CD1c-positive myeloid dendritic cell (primary cell): ENCODE data around the gene LMNB1.

Source experiments
- DNase-seq: peaks from one replicate; pipeline ENCODE4 v3.0.0-alpha.2; 2016; ENCODE audit errors: extremely low spot score

Gene LMNB1

DNA sequence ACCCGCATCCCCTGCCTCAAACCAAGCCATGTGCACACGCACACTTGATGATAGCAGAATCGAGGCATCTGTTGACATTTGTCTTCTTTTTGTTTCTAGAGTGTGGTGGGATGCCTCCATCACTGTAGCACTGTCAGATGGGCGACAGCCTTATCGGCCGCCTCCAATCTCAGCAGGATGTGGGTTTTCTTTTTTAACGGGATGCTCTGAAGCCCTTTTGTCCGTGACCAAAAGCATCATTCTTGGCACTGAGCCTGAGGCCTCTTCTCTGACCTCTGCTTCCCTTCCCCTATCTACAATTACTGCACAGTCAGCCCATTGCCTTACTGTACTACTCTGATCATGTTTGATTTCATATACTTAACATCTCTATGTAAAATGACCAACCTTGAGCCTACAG, 78.3 kb downstream of the LMNB1 start:
- no peak for DNase-seq

DNA sequence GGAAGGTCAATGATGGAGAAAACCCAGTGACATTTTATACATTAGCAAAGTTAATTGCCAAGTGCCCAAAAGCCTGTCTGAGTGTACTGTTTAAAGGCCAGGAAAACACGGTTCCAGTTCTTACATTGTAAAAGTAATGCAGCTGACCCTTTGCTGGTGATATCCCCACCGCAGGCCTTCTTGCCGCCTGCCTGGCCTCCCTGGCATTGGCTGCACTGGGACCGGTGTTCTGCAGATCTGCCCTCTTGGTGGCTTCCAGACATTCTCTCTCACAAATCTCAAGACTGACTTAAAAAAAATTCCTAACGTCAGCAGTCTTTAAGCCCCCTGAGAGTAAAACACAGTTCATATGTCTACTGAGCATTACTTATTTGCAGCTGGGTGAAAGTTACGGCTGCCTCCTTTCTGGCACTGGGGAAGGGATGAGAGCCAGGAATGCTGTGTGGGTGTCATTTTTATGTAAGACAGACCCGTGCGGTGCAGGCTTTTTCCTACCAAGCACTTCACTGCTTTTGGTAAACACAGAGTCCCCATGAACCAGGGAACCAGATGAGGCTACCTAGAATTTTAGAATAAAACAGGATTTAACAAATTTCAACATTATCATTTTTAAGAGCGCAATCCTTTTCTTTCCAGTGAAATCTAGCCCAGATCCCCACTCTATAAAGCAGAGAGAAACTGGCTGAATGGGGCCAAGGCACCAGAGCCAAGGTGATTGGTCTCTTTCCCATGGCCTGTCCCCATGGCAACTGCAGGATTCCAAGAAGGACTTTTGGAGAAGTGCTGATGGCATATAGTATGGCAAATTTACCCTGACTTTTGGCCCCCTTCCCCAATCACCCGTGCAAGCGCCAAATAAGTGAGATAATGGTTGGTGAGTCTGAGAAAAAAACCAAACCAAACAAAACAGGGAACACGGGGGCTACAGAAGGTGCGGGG, 80.8 kb downstream of the LMNB1 start:
- DNase-seq = no peak

DNA sequence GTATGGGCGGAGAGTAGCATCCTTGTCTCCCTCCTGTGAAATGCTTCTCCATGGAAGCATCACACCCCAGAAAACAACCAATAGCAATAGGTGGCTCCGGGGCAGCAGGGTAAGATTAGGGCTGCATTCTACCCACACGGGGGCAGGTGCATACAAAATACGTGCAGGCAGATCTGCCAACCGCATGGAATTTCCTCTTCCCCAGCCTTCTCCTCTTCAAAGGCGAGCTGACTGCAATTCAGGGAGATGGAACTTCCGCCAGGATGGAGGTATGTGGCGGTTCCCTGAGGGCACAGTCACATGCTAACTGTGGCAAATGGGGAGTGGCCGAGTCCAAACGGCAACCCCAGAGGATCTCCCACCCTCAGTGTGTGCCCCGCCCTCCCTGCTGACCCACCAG, 81.5 kb downstream of the LMNB1 start:
- no peak for DNase-seq

DNA sequence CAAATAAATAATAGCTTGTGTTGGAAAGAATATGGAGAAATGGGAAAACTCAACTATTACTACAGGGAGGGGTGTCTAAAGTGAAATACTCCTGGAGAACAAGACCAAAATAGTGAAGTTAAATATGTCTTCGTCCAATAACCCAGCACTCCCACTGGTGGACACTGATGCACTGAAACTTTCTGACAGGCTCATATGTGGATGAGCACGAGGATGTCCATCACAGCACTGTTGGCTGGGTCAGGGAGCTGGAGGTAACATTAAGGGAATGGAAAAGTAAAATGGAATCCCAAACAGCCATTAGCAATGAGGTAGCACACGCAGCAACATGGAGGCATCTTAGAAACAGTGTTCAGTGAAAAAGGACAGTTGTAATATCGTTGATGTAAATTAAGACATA, 86.5 kb downstream of the LMNB1 start:
- no peak for DNase-seq

DNA sequence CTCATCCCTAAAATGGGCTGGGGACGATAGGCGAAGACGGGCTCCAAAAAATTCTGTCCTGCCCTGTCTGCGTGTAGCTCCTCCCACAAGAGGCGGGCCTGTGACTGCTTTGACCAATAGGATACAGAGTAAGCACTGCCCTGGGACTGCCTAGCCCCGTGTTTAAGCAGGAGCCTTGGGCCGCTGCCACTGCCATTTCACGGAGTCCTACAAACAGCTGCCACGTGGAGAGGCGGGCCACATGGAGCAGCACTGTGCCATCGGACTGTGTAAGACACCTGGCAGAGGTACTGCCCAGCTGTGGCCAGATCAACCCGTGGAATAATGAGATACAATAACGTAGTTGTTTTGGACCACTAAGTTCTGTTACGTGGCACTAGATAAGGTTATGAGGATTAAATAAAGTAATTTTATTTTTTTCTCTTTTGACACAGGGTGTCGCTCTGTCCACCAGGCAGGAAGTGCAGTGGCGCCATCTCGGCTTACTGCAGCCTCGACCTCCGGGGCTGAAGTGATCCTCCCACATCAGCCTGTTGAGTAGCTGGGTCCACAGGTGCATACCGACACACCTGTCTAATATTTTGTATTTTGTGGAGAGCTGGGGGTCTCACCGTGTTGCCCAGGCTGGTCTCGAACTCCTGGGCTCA, 87.2 kb downstream of the LMNB1 start:
- no peak for DNase-seq

DNA sequence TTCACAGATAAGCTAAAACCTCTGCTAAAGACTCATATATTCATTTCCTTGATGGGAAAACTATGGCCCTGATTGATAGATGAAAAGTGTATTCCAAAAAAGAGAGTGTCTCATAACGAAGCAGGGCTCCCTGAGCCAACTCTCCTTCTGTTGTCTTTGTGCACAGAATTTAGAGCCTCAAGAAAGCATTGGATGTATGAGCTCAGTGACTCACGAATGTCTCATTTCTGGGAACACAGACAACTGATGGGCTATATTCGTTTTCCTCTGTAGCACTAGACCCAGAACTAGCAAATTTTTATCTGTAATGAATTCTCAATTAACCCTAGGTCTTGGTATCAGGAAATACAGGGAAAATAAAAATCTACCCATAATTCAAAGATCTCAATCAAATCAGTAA, 88.4 kb downstream of the LMNB1 start:
- DNase-seq = no peak

DNA sequence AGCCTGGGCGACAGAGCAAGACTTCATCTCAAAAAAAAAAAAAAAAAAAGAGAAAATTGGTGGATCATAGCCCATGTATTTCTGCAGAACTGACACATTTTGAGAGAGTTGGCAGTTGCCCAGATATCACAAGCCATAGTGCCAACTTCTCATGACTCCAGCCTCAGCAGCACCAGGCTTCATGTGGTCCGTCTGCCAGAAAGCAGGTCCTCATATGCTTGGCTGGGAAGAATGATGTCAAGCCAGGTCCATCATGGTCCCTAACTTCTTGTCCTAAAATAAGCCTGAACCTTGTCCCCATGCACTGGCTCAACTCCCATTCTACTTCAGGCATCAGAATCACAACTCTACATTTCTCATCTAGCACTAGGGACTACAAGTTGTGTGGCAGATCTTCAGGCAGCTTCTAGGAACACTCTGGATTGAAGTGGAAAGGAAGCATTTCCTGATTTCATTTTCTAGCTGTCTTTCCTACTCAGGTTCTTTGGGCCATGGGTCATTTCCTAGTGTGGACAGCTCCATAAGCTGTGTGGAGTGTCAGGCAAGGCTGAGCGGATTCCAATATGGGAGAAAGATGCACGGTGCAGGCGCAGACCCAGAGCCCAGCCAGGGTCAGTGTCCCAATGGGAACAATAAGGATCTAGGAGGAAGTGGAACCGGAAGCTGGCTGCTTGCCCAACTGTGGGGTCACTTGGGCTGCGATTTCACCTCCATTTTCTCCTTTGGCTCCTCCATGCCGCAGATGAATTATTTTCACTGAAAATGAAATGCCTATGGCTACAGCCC, 90.1 kb downstream of the LMNB1 start:
- DNase-seq = peak; percentile 23

DNA sequence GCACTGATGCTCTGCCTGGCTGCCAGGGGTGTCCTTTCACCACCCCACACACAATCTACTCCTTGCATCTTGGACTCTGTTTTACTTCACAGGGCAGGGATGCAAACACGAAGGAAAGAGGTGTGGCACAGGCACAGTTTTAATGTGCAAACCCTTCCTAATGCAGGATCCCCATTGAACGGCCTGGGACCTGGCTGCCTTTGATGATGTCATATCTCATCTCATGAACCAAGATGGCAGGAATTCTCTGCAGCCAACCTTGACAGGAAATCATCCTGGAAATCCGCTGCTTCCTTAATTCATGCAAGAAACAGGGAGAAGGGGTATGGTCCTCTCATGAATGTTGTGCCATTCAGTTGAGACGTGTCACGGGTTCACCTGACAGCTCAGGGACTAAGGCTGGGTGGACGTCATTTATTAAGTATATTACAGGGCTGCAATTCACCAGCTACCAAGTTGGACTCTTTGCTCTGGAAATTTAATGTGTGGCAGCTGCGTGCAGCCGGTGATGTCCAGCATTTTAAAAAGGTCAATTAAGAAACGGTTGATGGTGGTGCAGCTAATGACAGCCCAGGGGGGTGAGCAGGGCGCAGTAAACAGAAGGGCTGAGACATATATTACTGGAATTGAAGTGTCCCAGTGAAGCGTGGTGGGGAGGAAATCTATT, 91.5 kb downstream of the LMNB1 start:
- DNase-seq = no peak

DNA sequence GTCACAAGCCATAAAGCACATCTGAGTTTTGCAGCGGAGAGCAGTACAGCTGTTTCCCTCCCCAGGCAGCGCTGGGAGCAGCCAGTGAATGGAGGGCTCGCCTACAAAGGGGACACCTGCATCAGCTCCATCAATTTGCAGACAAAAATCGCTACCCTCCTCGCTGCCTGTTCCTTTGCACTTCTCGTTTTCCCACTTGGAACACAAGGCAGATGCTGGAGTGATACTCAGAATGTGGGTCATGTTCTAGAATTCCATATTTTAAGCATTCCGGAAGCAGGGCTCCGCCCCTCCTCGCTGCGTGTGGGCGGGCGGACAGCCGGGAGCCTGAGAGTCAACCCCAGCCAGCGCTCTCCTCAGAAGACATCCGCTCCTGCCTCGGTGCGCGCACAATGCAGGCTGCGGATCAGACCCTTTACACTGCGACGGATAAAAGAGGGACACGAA, 92.1 kb downstream of the LMNB1 start:
- peak; percentile 33 for DNase-seq

DNA sequence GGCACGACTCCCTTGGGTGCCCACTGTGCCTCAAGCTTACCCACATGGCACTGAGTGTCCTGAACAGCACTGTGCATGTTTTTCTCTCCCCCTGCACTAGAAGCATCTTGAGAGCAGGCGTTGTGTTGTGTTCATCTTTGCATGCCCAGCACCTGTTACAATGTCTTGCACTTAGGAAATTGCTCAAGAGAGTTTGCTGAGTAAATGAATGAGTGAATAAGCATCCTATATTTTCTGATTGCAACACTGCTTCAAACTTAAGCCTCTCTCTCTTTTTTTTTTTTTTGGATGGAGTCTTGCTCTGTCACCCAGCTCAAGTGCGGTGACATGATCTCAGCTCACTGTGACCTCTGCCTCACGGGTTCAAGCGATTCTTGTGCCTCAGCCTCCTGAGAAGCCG, 94.5 kb downstream of the LMNB1 start:
- DNase-seq = no peak

DNA sequence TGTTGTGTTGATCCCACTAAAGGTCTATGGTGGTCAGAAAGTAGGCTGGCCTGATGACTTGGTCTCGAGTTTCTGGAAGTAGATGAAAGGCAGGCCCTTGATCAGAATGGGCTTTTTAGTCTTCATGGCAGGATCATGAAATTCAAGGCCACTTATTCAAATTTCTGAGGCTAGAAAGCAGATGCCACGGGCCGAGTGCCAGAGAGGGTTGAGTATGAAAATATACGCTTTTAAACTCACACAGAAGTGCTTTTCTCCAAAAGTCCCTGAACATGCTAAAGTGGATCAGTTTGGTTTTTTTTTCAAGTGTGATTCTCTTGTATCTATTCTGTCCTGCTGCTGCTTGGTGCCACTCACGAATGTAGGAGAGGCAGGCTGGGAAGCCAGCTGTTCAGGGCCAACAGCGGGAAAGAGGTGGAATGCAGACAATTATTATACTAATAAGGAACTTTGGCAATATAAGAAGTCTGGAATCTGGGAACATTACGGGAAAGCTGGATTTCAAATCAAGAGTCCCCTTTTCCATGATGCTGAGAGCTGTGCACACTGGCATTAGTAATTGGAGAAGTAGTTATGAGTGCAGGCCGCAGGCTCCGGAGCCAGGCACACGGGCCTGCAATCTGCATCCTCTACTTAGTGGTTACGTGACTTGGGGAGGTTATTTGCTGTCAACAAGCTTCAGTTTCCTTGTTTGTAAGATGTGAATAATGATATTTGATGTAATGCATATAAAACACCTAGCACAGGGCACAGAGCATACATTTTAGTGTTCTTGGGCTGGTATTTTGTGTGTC, 95.8 kb downstream of the LMNB1 start:
- no peak for DNase-seq

DNA sequence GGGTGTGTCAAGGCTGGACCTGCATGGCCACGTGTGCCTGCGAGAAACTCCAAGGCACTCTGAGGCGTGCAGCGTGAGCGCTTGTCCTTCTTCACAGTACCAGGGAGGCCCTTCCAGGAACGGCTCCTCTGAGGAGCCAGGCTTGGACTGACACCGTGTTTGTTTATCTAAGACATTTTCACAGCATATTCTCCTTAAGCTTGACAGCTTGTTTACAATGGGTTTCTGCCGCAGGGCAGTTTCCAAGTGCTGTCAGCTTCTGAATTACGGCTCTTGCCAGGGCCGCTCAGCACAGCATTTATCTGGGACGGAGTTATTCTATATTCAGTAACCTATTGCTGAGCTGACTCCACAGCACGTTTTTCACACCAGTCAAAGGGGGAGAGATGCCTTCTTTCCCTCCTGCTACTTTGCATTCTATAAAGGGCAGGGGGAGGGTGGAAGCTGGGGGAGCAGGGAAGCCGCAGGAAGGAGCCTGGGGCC, 98.4 kb downstream of the LMNB1 start:
- no peak for DNase-seq

DNA sequence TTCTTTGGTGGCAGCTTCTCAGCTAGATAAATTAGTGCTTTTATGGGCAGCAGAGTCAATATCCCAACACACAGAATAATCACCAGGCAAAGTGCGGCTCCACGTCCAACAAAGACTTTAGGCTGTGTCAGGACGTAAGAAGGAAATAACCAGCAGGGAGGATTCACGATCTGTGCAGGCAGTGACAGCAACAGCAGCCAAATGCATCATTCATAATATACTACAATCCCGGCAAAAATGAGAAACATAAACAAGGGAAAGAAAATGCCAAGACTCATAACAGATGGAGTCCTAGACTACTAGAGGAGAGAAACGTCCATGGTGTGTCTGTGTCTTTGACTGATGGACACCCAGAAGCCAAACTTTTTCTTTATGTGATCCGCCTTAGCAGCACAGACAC, 100.7 kb downstream of the LMNB1 start:
- DNase-seq = no peak

DNA sequence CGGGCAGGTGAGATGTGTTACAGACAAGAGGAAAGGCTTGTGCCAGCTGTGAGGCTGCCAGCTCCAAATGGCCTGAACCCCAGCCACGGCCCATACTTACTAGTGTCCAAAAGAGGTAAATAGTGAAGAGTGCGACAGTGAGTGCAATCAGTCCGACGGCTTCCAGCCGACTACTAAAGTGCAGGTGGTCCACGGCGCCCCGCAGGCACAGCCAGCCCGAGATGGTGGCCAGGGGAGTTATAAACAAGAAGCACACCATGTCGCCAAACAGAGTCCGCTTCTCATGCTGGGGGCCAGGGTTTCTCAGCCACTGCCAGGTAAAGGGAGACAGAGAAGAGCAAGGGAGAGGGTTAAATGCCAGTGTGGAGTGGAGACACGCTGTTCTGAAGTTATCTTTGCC, 101.1 kb downstream of the LMNB1 start:
- DNase-seq = no peak

DNA sequence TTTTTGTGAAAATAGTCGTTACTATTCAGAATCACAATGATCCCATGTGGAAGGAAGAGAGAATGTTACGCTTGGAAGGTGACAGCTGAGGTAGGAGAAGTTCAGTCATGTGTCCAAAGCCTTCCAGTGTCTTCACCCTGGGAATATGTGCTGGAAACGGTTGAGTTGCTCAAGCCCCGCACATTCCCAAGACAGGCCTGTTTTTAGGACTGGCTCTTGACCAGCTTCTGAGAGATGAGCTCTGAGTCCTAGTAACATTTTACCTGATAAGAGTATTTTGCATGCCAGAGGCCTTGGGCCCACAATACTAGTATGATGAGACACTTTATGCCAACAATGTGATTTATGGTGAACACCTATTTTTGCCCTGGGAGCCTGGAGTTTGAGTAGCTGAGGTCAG, 101.7 kb downstream of the LMNB1 start:
- no peak for DNase-seq

DNA sequence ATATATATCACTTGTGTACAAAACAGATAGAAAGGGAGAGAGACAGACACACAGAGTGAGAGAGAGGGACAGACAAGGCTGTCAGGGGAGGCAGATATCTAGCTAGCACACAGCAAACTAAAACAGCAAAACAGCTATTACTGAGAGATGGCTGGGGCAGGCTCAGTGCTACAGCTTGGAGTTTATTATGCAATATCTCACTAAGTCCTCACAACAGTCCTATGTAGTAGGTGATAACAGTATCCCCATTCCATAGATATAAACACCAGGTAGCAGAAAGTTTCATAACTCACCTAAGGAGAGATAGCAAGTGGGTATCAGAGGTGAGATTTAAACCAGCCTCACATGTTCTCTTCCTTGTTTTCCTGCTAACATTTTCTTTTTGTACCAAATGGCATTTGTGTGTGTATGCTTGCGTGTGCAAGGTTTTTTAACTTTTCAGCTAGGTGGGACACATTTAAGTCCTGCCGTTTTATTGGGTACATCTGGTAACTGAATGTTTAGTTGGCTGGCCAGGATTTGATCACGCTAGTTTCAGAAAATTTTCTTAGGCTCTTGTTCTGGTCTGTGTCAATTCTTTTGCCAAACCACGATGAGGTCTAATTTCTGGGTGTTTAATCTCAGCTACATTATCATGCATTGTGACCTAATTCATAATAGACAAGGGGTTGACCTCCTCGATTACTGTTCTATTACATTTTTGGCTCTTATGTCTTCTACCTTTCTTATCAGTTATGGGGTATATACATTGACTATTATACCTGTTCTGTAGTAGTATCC, 105.1 kb downstream of the LMNB1 start:
- no peak for DNase-seq

DNA sequence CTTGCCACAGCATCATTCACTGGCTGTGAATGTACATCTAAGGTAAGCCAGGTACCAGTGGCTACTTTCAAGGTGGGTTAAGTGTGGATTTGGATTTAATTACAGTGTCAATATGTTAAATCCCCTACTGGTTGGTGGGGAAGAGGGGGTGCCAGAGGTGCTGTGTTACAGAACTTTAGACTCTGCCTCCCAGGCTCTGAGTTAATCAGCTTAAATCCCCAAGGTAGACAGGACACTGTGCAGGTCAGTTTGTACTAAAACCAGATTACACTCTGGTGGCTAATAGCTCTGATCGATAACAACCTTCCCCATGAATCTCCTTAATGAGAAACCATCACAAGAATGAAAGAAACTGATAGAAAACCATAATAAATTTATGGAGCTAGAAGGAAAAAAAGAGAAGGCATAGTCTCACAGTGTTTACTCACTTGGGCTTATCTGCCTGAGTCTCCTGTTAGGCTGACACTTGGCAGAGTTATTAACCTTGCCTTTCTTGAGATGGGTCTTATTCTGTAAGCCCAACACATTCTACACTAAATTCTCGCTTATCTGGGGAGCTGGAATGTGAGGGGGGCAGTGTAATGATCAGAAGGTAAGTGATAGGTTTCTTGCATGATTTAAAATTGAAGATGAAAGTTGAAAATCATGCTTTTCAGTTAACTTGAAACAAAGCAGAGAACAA, 106.8 kb downstream of the LMNB1 start:
- no peak for DNase-seq

DNA sequence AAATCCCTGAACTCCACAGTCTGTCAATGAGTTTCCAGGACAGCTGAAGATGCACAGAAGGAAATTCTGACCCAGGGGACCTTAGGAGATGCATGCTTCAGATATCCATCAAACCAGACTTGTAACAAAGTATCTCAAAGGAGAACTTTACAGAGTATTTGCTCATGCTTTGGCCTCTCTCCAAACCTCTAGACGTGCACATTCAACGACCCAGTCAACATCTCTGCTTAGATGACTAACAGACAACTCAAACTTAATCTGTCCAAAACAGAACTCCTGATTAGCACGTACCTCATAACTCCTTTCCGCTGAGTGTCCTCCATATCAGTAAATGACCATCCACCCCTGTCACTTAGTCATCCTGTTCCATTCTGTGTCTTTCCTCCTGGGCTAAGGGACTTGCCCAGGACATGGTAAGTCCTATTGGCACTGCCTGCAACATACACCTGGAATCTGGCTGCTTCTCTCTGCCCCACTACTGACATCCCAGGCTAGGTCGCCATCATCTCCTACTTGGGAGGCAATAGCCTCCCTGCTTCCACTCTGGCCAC, 107.4 kb downstream of the LMNB1 start:
- DNase-seq = no peak
